Stimulated activated CD8-positive, alpha-beta memory T cell treated with anti-CD3 and anti-CD28 coated beads, Interleukin-15, amount 100 ng/mL, for 1 hour (primary cell): ENCODE measurements around the gene FAM227B.
"Not testable (repeated sequence)": the region's sequence is repeated elsewhere in the genome, so short reads cannot be mapped to it uniquely, and the experiment has no call there.

Source experiments
- DNase-seq: peaks from one replicate; pipeline ENCODE4 v3.0.0-alpha.2; 2020; ENCODE audit warnings: low read depth

Gene FAM227B, protein sequence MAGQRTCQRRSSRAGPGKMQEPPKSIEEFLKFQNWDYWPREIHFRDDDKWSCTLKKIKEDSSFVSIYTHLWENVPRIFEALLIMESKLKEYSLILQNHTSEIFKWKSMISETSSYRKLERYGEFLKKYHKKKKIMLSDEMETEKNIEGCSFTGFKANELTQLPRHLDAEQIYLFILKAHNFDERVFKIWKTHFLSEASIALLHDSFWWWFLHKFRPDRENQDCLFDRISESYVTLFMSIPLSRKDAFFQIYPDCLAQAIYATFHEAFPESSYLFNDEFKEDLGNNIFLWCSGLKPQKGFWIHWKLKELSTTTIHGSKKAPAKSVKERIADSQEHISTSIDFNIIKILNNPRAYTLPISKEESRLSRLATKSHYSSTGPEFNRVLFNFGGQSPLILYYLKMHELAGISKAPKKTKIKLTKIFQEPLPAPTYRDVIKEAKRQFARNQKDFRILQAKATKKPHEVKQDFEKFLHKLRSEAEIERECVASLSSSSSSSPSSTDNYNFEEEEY

DNA sequence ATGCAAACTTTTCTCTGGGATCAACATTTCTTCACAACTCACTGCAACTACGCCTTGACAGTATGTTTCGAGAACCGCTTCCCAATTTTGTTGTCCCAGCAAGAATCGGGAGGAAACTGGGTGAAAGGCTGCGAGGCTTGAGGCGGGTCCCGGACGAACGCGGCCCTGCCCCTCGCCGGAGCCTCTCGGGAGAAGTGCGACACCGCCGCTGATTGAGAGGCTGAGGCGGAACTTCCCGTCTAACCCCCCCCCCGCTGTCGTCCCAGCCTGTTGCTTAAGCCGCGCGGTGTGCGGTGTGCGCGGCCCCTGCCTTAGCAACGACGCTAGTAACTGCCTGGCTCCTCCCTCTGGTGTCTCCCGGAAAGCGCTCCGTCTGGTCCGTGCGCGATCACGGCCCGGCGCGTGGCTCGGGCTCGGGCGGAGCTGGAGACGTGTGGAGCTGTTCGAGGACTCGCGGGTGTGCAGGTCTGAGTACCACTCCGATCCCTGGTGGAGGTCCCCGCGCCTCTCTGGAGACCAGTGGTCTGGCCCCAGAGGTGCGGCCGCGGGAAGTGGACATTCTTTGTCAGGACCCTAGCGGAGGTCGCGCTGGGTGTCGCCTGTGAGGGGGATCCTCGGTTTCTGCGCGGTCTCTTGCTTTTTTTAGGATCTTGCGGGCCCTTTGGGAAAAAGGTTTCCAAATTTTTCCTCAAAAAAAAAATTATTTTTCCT lies at the start of gene FAM227B, which contains the start of gene DTWD1:
TSS of gene FAM227B (minus strand) at position 161 of the 711 bp plus-strand sequence. CDS start 5,647 bp downstream, outside the sequence.
TSS of gene DTWD1 (plus strand) at position 391 of the 711 bp plus-strand sequence. CDS start 4,120 bp downstream, outside the sequence.
- peak; percentile 87 for DNase-seq

DNA sequence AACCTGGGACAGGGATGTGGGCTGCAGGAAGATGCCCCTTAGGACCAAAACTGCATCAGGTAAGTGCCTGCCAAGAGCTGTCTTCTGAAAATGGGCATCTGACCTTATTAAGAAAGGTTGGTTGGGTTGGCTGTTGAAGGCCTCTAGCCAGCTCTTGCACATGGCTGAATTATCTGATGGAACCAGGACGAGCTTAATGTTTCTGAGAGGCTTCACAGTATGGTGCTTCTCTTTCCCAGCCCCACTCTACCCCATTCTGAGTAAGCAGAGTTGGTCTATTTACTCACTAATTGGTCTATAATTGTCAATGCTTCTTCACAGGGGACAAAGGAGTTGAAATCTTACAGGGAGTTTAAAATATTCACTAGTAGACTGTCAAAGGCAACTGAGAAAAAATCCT lies 48.7 kb upstream of the FAM227B start:
- DNase-seq = no peak

DNA sequence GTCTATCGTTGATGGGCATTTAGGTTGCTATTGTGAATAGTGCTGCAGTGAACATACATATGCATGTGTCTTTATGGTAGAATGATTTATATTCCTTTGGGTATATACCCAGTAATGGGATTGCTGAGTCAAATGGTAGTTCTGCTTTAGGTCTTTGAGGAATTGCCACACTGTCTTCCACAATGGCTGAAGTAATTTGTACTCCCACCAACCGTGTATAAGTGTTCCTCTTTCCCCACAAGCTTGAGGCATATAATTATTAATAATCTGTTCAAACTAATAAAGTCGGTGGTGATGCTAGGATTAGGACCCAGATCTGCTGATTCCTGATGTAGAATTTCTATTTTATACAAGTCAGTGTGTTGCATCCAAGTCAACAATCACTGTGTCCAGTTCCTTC lies 45.9 kb upstream of the FAM227B start:
- DNase-seq = not testable (repeated sequence)

DNA sequence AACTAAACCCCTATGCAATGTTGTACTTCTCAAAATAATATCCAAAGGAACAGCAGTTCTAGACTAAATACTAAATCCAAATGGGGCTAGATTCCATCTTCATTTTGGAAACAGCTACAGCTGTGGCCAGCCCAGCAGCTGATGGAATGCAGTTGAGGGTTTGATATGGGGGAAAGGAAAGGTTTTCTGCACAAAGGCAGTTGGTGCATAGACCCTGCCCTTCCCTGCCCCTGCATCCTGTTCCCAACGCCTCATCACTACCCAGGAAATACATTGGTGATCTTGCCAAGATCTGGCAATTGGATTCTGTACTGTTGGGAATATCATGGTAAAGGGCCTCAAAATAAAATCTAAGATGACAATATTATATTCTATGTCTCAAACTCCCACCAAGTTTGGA lies 44.1 kb upstream of the FAM227B start:
- DNase-seq = no peak

DNA sequence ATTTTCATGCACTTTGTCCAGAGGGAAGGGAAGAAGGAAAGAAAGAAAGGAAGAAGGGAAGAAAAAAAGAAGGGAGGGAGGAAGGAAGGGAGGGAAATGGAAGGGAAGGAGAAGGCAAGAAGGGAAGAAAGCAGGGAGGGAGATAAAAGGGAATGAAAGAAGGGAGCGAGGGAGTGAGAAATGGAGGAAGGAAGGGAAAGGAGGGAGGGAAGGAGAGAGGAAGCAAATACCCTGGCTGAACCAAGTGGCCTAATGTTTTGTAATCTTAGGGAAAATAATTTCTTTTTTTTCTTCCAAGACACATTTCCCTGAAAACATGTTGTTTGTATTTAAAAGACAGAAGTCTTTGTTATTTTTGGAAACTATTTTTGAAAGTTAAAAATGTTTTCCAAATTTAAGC lies 36.1 kb upstream of the FAM227B start:
- no peak for DNase-seq

DNA sequence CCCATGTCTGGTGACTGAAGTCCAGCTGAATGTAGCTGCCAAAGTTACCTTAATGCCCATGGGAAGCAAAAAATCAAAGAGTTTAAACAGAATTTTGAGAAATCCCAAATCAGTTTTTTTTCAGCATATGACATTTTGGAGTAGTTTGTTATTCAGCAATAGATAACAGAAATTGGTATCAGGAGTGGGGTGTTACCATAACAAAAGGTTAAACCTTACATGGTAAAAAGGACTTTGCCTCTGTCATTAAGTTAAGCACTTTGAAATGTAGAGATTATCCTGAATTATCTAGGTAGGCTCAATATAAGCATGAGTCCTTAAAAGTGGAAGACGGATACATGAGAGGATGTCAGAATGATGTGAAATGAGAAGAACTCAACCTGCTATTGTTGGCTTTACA lies 32.3 kb upstream of the FAM227B start:
- no peak for DNase-seq

DNA sequence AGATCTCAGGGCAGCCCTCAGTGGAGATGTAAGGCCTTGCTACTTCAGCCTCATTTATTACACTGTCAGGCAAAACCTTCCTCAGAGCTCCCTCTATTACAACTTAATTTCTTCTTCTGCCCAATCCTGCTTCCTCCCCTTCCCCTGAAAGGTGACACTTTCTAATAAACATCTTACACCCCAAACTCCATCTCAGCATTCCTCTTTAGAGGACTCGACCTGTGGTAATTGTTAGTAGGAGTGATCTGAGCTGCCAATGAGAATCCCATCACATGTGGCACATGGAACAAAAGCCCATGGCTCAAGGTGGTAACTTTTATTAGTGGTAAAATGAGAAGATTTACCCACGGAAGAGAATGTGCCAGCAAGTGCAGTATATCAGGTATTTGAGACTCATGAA lies 30.1 kb upstream of the FAM227B start:
- DNase-seq = no peak

DNA sequence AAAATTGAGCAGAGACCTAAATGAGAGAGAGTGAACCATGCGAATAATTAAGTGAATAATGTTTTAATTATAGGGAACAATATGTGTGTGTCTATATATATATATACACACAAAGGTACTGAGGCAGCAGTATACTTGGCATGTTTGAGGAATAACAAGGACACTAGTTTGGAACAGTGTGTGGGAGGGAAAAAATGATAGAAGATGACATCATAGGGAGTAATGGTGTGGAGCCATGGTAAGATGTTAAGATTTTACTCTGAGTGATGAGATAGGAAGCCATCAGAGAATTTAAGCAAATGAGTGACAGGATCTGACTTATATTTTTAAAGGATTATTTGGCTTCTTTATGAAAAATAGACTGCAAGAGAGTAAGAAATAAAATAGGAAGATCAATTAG lies 29.4 kb upstream of the FAM227B start:
- DNase-seq = no peak

DNA sequence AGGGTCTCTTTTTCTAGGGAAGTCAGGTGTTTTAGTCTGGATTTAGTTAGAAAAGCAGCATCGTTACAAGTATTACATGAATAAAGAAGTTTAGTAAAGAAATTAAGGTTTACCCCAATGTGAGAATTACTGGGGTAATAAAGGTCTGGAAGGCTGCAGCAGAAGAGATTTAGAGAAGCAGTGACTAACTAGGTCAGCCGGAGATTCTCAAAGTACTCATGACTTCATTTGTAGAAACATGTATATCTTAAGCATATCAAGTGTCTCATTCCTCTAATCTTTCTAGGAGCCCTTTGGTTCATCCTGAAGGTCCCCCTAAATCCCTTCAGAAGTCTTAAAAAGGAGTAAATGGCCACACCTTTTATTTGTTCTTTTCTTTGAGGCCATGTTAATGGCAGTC lies 26.3 kb upstream of the FAM227B start:
- DNase-seq = no peak

DNA sequence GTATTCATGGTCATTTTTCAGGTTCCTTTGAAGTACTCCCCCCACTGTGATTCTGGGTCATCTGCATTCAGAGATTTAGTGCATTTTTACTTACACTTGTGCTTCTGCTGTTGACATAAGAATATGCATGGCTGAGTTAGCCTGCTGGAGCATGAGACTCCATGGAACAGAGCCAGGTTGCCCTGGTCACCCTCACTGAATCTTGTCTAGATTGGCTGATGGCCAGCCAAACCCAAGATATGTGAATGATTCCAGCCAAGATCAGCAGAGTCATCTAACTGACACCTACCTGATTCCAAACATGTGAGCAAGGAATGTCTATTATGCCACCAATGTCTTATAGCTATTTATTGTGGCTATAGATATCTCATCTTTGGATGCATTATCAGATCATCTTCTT lies 25.3 kb upstream of the FAM227B start:
- DNase-seq = no peak

DNA sequence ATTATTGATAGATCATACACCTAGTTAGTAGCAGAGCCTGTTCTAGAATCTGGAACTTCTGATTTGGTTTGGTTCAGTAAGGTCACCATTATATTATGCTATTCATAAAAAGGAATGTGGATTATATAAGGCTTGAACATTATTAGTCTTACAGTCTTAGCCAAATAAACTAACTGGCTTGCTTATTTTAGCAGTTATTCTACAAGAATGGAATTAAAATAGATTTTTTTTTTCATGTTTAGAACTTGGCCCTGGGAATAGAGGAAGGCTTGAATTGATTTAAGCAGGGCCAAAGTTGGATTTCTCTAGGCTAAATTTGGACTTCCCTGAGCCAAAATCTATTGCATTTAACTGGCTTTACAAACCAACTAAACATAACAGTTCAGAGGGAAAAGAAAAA lies 24.7 kb upstream of the FAM227B start:
- no peak for DNase-seq

DNA sequence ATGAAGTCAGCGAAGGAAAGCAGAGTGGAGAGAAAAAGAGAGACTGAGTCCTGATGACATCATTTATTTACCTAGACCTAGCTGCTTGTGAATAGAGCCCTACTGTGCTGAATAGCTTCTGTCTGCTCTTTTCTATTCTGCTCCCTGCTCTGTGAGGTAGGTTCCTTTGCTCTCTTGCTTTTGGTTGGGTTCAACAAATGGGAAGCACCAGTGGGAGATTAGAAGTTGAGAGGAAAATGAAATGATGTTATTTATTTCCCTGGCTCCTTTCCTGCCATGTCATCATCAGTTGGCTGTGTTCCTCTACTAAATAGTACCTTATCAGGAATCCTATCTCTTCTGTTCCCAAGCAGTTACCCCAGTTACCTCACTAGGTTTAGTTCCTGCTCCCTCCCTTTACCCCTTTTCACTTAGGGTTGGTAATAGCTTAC lies 23.8 kb upstream of the FAM227B start:
- DNase-seq = no peak

DNA sequence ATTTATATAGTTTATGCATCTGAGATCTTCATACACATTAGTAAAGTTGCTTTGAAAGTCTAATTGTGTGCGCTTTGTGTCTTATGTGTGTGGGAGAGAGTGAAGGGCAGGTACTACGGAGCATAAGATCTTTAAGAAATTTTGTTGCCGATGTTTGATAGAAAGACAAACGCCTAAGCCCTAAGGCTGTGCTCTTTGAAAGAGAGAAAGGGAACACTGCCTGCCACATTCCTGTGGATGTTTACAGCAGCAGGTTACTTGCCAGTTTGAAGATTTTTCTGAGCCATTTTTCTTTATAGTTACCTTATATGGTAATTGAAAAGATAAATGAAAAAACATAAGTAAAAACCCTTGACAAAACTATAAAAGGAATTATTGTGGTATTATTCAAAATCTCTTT lies 17.2 kb upstream of the FAM227B start:
- DNase-seq = no peak

DNA sequence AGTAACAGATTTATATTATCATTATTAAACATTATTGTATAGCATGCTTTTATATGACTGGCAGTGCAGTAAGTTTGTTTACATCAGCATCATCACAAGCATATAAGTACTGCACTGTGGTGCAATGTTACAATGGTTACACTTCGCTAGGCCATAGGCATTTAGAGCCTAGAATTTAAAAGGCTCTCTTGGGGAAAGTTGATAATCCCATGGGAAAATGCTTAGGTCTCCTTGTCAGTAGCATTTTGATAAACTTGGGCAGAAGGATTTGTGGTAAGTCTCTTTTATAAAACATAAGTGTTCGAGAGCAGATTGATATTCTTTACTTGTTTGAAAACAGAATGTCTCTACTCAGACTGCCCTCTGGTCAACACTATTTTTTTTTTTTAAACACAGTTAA lies 7.8 kb upstream of the FAM227B start:
- DNase-seq = no peak

DNA sequence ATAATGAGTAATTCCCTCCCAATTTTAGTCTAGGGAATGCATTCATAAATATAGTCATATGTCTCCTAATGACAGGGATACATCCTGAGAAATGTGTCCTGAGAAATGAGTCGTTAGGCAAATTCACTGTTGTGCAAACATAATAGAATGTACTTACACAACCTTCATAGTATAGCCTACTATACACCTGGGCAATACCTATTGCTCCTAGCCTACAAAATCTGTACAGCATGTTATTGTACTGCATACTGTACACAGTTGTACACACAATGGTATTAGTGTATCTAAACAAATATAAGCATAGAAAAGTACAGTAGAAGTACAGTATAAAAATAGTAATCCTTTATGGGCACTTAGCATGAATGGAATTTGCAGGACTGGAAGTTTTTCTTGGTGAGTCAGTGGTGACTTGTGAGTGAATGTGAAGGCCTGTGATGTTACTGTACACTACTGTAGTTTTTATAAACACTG lies 6.8 kb upstream of the FAM227B start:
- DNase-seq = no peak

DNA sequence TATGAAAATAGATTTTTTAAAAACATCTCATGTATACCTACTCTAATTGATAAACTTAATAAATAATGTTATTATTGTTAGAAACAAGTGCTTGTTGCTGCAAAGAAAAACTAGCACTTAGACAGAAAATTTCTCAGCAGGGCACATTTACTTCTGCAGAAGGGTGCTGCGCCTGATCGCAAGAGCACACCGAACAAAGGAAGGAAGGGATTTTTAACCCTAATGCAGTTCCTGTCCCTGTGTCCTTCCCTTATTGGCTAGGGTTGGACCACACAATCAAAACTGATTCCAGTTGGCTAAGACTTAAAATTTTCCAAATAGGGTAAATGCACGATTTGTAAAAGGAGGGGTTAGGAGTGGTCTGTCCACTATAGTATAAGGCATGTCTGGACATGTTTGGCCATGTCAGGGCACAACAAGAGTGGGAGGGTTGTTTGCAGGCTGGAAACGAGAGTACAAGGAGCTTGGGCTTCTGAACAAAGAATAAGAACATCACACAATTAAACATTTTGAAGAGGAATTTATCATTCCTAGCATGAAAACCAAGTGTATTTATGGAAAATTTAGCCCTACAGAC lies 4.9 kb upstream of the FAM227B start:
- no peak for DNase-seq

DNA sequence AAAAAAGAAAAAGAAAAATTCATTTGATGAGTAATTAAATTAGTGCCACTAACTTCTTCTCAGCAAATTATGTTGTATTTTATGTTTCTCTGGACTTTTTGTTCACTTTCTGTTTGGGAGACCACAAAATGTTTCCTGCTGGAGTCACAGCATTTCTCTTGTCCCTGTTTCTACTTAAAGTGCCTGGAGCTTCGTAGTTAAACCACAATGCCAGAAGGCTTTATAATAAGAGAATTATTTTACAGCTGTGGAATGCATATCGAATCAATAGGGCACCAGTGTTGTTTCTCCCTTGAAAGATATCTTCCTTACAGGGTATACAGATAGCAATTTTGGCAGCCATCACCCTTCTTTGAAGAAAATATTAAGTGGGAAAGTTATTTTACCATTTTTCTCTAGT lies 3.4 kb upstream of the FAM227B start:
- no peak for DNase-seq

DNA sequence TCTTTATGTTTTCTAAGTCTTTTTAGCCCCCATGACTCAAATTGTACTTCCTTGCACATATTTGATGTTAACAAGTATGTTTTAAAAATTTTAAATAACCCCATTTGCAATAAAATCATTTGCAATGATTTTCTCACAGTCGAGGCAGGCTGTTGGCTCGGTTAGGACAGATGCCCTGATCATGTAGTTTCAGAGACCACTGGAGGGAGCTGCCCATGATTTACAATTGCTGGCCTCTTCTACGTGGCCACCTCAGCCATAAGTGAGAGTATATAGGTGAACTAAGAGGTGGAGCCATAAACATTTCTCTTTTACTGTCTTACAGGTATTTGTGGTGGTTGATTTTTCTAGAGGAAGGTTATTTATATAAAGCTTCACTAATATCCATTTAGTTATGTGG lies 1.9 kb upstream of the FAM227B start:
- DNase-seq = no peak

DNA sequence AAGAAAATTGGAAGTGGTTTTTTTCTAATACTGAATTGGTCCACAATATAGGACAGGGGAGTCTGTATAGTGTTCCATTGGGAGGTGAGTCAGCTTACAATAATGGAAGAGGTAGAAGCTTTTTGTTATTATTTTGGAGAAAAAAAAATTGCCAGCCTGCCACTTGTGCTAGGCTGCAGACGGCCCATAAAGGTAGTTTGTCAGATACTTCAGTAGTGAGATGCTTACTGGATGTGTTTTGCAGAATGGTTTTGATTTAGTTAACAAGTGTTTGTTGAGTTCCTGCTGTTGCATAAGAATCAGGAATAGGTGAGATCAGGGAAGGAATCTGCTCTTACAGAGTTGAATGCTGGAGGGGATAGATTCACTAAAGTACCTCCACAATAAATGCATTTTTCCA lies 1.3 kb upstream of the FAM227B start:
- no peak for DNase-seq

DNA sequence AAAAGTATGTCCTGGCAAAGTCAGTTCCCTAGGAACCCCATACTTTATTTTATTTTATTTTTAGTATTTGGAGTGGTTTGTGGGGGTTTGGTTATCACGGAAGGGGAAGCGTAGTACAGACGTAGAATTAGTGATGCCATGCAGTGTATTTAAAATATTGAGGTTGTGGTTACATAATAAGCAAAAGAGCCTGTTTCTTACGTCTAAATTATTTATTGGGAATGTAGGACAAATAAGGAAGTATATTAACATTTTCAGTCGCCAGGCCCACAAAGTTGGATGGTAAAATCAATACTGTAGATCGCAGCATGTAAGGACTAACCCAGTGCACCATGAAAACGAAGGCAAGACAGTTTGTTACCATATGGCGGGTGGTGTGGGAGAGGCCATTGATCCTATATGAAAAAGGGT lies 788 bp upstream of the FAM227B start:
- no peak for DNase-seq

DNA sequence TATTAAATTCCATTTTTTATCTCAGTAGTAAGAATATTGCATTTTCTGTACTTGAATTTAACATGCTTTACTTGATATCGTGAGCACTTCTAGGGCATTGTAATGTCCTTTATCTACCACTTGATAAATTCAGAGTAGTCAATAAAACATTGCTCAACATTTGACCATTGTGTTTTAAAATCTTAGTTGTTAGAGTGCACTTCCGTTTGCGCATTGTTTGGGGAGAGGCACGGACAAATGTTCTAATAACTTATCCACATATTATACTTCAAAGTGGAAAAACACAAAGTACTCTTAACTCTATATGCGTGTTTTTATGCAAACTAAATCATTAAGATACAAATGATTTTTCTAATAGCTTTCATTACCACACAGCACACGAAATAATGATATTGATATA lies 419 bp downstream of the FAM227B start:
- DNase-seq = no peak

DNA sequence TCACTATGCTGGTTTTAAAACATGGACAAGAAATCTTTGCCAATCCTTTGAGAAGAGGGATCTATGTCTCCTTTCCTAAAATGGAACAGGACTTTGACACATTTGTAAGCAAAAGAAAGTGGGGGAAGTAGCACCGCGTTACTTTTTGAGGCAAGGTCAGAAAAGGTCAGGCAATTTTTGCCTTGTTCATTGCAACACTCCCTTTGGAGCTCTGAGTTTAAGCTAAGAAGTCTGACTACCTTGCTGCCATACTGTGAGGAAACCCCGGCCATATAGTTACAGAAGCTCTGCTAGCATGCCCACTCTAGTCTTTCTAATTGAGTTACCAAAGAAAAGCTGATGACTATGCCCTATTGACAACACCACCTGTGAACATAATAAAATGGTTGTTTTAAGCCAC lies 1.4 kb downstream of the FAM227B start:
- DNase-seq = no peak

DNA sequence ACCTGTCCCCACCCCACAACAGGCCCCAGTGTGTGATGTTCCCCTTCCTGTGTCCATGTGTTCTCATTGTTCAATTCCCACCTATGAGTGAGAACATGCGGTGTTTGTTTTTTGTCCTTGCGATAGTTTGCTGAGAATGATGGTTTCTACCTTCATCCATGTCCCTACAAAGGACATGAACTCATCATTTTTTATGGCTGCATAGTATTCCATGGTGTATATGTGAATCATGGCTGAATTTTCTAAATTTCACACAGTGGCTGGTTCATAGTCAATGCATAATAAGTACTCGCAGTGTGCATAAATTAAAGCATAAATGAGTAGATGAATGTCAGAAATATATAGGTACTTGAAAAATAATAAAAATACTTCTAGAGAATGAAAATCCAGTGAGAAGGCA lies 8.4 kb downstream of the FAM227B start:
- DNase-seq = not testable (repeated sequence)
